Measurements from ENCODE around the gene KRT25. TPM values are rescaled to one million over a fixed set of nuclear protein-coding genes. Genes with fewer than 3 reads are reported as not detected.

The KRT25 gene
- total RNA-seq, 2 experiments from 2014 or later = not detected

DNA sequence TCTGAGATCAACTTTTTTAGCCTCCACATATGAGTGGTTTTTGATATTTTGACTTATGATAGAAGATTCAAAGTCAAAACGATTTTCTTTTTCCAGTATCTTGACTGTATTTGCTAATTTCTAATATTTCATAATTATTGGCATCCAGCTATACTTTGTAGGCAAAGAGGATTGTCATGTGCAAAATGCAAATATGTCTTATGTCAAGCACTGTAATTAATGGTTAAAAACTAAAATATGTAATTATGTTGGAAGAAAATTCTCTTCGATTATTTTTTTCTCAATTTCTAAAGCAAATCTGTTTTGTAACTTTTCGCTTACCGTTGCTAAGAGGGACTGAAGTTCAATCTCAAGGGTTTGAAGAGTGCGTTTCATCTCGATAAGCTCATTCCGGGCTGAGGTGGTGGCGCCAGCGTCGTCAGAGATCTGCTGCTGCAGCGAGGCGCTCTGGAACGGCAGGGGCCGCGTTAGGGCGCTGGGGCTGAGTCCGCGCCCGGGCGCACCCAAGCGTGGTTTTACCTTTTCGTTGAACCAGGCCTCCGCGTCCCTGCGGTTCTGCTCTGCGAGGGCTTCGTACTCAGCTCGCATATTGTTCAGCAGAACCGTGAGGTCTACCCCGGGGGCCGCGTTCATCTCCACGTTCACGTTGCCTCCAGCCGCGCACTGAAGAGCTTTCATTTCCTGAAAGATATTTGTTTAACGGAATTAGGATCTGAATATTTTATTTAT lies 24.2 kb upstream of the KRT25 start:
- DNase-seq = peak; percentile 31
- CTCF ChIA-PET = interaction anchor here (0.6 to 1.3 kb wide), 3 partner anchors 18 to 869 kb away, joined by 3 to 4 read pairs (median 4); no protein-coding TSS in a partner anchor
- Mint-ChIP-seq H3K27ac (no peak overlapping the region), H3K4me1 (ENCODE audit: low read depth) (no peaks in the 10 kb centered on the region), H3K4me3 (peak overlapping the region; percentile 36), H3K9me3 (no peaks in the 10 kb centered on the region), H3K27me3 (peaks cover 39% of the 10 kb centered on the region), H3K36me3 (no peaks in the 10 kb centered on the region)
- intact Hi-C loops (cut with micrococcal nuclease) = no loop called here
- POLR2A ChIA-PET = no interaction called here

DNA sequence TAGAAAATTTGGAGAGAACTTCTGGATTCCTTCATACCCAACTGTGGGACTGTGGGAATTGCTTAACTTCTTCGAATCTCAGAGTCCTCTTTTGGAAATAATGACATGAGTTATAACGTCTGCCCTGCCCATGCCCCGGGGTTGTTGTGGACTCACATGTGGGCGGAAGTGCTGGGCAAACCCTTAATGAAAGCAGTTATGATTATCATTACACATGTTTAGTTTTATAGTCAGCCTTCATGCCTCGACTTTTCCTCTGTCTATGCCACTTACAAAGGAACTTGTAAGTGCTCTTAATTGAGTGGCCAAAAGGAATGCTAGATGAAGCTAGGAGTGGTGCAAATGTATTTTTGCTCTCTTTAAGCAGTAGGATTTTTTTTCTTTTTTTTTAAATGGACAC lies 23.3 kb upstream of the KRT25 start:
- no peaks in the 10 kb centered on the region for H3K9me3 Mint-ChIP-seq
- peaks cover 39% of the 10 kb centered on the region for H3K27me3 Mint-ChIP-seq
- no peak overlapping the region for H3K4me3 Mint-ChIP-seq
- ChIA-PET CTCF (interaction anchor here (0.8 kb wide), 1 partner anchor 870 kb away, joined by 4 read pairs; no protein-coding TSS in a partner anchor), POLR2A (no interaction called here)
- DNase-seq = no peak
- intact Hi-C loops (cut with micrococcal nuclease) = no loop called here
- no peaks in the 10 kb centered on the region for H3K4me1 Mint-ChIP-seq (ENCODE audit: low read depth)
- no peaks in the 10 kb centered on the region for H3K36me3 Mint-ChIP-seq
- no peak overlapping the region for H3K27ac Mint-ChIP-seq

- intact Hi-C loops (cut with micrococcal nuclease) = no loop called here
- no peak overlapping the region for H3K27ac Mint-ChIP-seq
- H3K4me3 Mint-ChIP-seq = no peak overlapping the region
- H3K27me3 Mint-ChIP-seq = peaks cover 39% of the 10 kb centered on the region
- no peaks in the 10 kb centered on the region for H3K36me3 Mint-ChIP-seq
- H3K4me1 Mint-ChIP-seq (ENCODE audit: low read depth) = no peaks in the 10 kb centered on the region
- H3K9me3 Mint-ChIP-seq = no peaks in the 10 kb centered on the region
- DNase-seq = no peak
- ChIA-PET CTCF (no interaction called here), POLR2A (no interaction called here)
Measured at GRCh38 chr17:40777971-40778370, 22.8 kb upstream of the KRT25 start.

GRCh38 chr17:40777459-40777858 lies 22.3 kb upstream of the KRT25 start:
- intact Hi-C loops (cut with micrococcal nuclease) = no loop called here
- Mint-ChIP-seq H3K4me3 (no peak overlapping the region), H3K27ac (no peak overlapping the region), H3K4me1 (ENCODE audit: low read depth) (no peaks in the 10 kb centered on the region), H3K36me3 (no peaks in the 10 kb centered on the region), H3K27me3 (peaks cover 44% of the 10 kb centered on the region), H3K9me3 (no peaks in the 10 kb centered on the region)
- CTCF ChIA-PET = no interaction called here
- no peak for DNase-seq
- POLR2A ChIA-PET = no interaction called here

DNA sequence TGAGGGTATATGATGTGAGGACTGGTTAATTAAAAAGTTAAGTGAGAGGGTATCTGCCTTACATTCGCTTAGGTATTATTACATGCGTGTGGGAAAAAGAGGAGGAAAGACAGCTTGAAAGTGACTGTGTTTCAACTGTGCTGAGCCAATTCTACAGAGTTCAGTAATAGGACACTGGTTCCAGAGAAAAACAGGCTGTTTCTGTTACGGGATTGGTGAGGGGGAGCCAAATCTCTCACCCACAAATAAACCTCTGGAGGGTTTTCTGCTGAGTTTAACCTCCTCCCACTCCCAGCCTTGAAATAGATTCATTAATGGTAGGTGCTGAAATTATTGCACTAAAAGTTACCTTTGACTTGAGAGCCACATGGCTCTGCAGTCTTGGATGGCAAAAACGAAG lies 20.8 kb upstream of the KRT25 start:
- H3K27ac Mint-ChIP-seq = no peak overlapping the region
- no peak for DNase-seq
- H3K4me3 Mint-ChIP-seq = no peak overlapping the region
- H3K4me1 Mint-ChIP-seq (ENCODE audit: low read depth) = no peaks in the 10 kb centered on the region
- POLR2A ChIA-PET = no interaction called here
- intact Hi-C loops (cut with micrococcal nuclease) = no loop called here
- CTCF ChIA-PET = no interaction called here
- no peaks in the 10 kb centered on the region for H3K9me3 Mint-ChIP-seq
- H3K36me3 Mint-ChIP-seq = no peaks in the 10 kb centered on the region
- H3K27me3 Mint-ChIP-seq = peaks cover 47% of the 10 kb centered on the region

GRCh38 chr17:40772101-40772500 lies 17.0 kb upstream of the KRT25 start, which contains the start of gene KRT26:
TSS of gene KRT26 (minus strand) at chr17:40772201. CDS start at chr17:40772113, 88 bp downstream.
- intact Hi-C loops (cut with micrococcal nuclease) = no loop called here
- DNase-seq = no peak

DNA sequence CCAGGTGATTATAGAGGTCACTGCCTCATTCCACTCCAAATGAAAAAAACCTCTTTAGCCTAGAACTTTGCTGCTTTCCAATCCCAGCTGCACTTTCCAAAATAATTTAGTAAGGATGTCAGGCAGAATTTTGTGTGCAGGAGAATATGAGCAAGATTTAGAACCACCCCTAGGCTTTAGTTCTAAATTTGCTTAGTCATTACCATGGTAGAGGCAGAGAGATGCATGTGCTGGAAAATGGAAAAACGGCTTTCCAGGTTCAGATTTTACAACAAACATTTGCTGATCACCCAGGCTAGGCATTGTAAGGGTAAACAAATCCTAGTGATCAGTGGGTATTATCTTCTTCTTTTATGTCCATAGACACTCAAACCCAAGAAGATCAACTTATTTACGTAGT lies 10.5 kb upstream of the KRT25 start:
- ChIA-PET CTCF (no interaction called here), POLR2A (no interaction called here)
- Mint-ChIP-seq H3K4me3 (no peak overlapping the region), H3K36me3 (peaks cover under 1% of the 10 kb centered on the region), H3K9me3 (peaks cover 21% of the 10 kb centered on the region), H3K27me3 (peaks cover 34% of the 10 kb centered on the region), H3K27ac (no peak overlapping the region), H3K4me1 (ENCODE audit: low read depth) (no peaks in the 10 kb centered on the region)
- DNase-seq = no peak
- intact Hi-C loops (cut with micrococcal nuclease) = no loop called here

More at GRCh38 chr17:40772101-40772500, 17.0 kb upstream of the KRT25 start, which contains the start of gene KRT26:
- Mint-ChIP-seq H3K4me3 (no peak within 1 kb of the TSS), H3K27ac (no peak within 1 kb of the TSS), H3K36me3 (no peaks in the 10 kb centered on the region), H3K9me3 (no peaks in the 10 kb centered on the region), H3K4me1 (ENCODE audit: low read depth) (no peaks in the 10 kb centered on the region), H3K27me3 (peaks cover 33% of the 10 kb centered on the region)
- ChIA-PET CTCF (no interaction called here), POLR2A (no interaction called here)

GRCh38 chr17:40763752-40764151 lies 8.6 kb upstream of the KRT25 start:
- POLR2A ChIA-PET = no interaction called here

GRCh38 chr17:40760105-40761016 lies 5.2 kb upstream of the KRT25 start:
- no peak overlapping the region for H3K4me3 Mint-ChIP-seq
- peaks cover 40% of the 10 kb centered on the region for H3K27me3 Mint-ChIP-seq
- H3K9me3 Mint-ChIP-seq = peaks cover 46% of the 10 kb centered on the region
- peaks cover 1% of the 10 kb centered on the region for H3K4me1 Mint-ChIP-seq (ENCODE audit: low read depth)
- no peak overlapping the region for H3K27ac Mint-ChIP-seq
- POLR2A ChIA-PET = no interaction called here
- H3K36me3 Mint-ChIP-seq = peaks cover 11% of the 10 kb centered on the region
- CTCF ChIA-PET = interaction anchor here (0.6 to 0.9 kb wide), 3 partner anchors 19 to 888 kb away, joined by 3 to 4 read pairs (median 3); no protein-coding TSS in a partner anchor
- no peak for DNase-seq
- intact Hi-C loops (cut with micrococcal nuclease) = no loop called here

More at GRCh38 chr17:40763752-40764151, 8.6 kb upstream of the KRT25 start:
- peaks cover 38% of the 10 kb centered on the region for H3K9me3 Mint-ChIP-seq
- intact Hi-C loops (cut with micrococcal nuclease) = no loop called here
- no peak for DNase-seq
- H3K27me3 Mint-ChIP-seq = peaks cover 33% of the 10 kb centered on the region
- H3K36me3 Mint-ChIP-seq = peaks cover 11% of the 10 kb centered on the region
- no peaks in the 10 kb centered on the region for H3K4me1 Mint-ChIP-seq (ENCODE audit: low read depth)
- H3K4me3 Mint-ChIP-seq = no peak overlapping the region
- CTCF ChIA-PET = no interaction called here
- H3K27ac Mint-ChIP-seq = no peak overlapping the region

DNA sequence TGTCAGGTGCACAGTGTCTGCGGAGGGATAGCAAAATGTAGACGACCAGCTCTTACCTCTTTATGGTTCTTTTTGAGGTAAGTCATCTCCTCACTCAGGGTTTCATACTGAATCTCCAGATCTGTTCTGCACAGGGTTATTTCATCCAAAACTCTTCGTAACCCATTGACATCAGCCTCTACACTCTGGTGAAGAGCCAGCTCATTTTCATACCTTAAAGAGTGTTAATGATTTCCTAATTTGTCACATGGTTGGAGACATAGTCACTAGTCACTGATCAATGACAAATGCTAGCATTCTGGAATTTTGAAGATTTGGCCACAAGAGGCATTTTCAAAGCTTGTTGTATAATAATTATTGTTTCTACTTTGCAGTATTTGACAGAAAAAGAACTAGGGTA lies 1.3 kb downstream of the KRT25 start:
- POLR2A ChIA-PET = no interaction called here
- DNase-seq = no peak
- intact Hi-C loops (cut with micrococcal nuclease) = no loop called here
- Mint-ChIP-seq H3K4me1 (ENCODE audit: low read depth) (peaks cover 3% of the 10 kb centered on the region), H3K27me3 (peaks cover 35% of the 10 kb centered on the region), H3K9me3 (peaks cover 10% of the 10 kb centered on the region), H3K4me3 (no peak overlapping the region), H3K36me3 (no peaks in the 10 kb centered on the region), H3K27ac (no peak overlapping the region)
- CTCF ChIA-PET = no interaction called here

DNA sequence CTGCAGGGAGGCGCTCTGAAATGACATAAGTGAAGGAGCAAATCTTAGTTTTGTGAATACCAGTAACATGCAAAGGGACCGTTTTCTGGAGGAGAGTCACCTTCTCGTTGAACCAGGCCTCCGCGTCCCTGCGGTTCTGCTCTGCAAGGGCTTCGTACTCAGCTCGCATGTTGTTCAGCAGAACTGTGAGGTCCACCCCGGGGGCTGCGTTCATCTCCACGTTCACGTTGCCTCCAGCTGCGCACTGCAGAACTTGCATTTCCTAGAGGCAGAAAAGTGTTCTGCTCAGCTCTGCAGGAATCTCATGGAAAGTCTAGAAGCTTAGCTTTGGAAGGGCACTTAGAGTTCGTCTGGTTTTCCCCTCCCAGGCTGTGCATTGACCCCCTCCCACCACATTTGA lies 4.1 kb downstream of the KRT25 start:
- H3K36me3 Mint-ChIP-seq = no peaks in the 10 kb centered on the region
- H3K27ac Mint-ChIP-seq = no peak overlapping the region
- ChIA-PET POLR2A (no interaction called here), CTCF (no interaction called here)
- peaks cover 3% of the 10 kb centered on the region for H3K4me1 Mint-ChIP-seq (ENCODE audit: low read depth)
- no peak overlapping the region for H3K4me3 Mint-ChIP-seq
- H3K9me3 Mint-ChIP-seq = peaks cover 4% of the 10 kb centered on the region
- no peak for DNase-seq
- intact Hi-C loops (cut with micrococcal nuclease) = no loop called here
- H3K27me3 Mint-ChIP-seq = peaks cover 36% of the 10 kb centered on the region

DNA sequence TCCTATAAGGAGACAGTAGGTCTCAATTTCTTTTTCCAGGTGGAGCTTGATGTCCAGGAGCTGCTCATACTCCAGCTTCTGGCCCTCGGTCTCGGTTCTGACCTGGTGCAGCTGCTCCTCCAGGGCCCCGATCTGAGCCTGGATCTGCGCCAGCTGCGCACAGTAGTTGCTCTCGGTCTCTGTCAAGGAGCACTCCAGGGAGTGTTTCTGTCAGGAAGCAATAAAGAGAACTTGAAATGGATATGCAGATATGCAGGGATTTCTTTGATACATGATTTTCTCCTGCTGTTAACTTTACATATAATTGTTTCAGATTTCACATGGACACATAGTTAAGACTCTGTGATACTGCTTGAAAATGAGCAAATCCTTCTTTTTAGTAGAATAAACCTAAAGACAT lies 4.7 kb downstream of the KRT25 start:
- Mint-ChIP-seq H3K27ac (no peak overlapping the region), H3K36me3 (no peaks in the 10 kb centered on the region), H3K27me3 (peaks cover 36% of the 10 kb centered on the region), H3K4me1 (ENCODE audit: low read depth) (peaks cover 2% of the 10 kb centered on the region), H3K9me3 (peaks cover 4% of the 10 kb centered on the region), H3K4me3 (no peak overlapping the region)
- intact Hi-C loops (cut with micrococcal nuclease) = no loop called here
- no peak for DNase-seq
- ChIA-PET CTCF (no interaction called here), POLR2A (no interaction called here)
